SK-N-SH (cell line): ENCODE data around the gene ST7L.

Experiments
- POLR2AphosphoS5 ChIP-seq: IDR thresholded peaks from 2 replicates; pipeline ENCODE4 v1.6.1; 2012; ENCODE audit warnings: low read depth, low read length
- SMC3 ChIP-seq: IDR thresholded peaks from 2 replicates; pipeline ENCODE4 v1.6.1; 2012; ENCODE audit warnings: low read depth, low read length, improper control_type of control experiment
- TAF1 ChIP-seq: IDR thresholded peaks from 2 replicates; pipeline ENCODE4 v1.6.1; 2012; ENCODE audit warnings: low read depth, mild to moderate bottlenecking, low read length, moderate library complexity, borderline replicate concordance
- TCF12 ChIP-seq: IDR thresholded peaks from 2 replicates; pipeline ENCODE4 v1.4.0; 2012
- USF2 ChIP-seq: fragments of 150-350 bp; IDR thresholded peaks from 2 replicates; pipeline ENCODE4 v1.6.1; 2017; ENCODE audit warnings: antibody characterized with exemption, low read length, low read depth, borderline replicate concordance
- TF ChIP-seq, protein P1 (sequence below): fragments of 200-600 bp; sonication (generic); IDR thresholded peaks from 2 replicates; pipeline ENCODE4 v1.6.1; 2017; ENCODE audit warnings: antibody characterized with exemption, mild to moderate bottlenecking, moderate library complexity

GRCh38 chr1:112637254-112638109 lies 18.5 kb upstream of the ST7L start:
- TF ChIP-seq, protein P1, sequence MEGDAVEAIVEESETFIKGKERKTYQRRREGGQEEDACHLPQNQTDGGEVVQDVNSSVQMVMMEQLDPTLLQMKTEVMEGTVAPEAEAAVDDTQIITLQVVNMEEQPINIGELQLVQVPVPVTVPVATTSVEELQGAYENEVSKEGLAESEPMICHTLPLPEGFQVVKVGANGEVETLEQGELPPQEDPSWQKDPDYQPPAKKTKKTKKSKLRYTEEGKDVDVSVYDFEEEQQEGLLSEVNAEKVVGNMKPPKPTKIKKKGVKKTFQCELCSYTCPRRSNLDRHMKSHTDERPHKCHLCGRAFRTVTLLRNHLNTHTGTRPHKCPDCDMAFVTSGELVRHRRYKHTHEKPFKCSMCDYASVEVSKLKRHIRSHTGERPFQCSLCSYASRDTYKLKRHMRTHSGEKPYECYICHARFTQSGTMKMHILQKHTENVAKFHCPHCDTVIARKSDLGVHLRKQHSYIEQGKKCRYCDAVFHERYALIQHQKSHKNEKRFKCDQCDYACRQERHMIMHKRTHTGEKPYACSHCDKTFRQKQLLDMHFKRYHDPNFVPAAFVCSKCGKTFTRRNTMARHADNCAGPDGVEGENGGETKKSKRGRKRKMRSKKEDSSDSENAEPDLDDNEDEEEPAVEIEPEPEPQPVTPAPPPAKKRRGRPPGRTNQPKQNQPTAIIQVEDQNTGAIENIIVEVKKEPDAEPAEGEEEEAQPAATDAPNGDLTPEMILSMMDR, result no peak
- no peak for TF ChIP-seq POLR2AphosphoS5
- TF ChIP-seq TCF12, result no peak
- no peak for TF ChIP-seq USF2
- no peak for TF ChIP-seq TAF1
- no peak for TF ChIP-seq SMC3
